Measurements from ENCODE around the gene BICDL2. TPM values are rescaled to one million over a fixed set of nuclear protein-coding genes. Genes with fewer than 3 reads are reported as not detected.

Gene BICDL2
- total and polyA plus RNA-seq, 9 of the 15 experiments (the other 6 are each of a cell fraction or from before 2014, with no cell fraction given) = 0.09 to 0.28 (median 0.09) TPM; not detected in 6

DNA sequence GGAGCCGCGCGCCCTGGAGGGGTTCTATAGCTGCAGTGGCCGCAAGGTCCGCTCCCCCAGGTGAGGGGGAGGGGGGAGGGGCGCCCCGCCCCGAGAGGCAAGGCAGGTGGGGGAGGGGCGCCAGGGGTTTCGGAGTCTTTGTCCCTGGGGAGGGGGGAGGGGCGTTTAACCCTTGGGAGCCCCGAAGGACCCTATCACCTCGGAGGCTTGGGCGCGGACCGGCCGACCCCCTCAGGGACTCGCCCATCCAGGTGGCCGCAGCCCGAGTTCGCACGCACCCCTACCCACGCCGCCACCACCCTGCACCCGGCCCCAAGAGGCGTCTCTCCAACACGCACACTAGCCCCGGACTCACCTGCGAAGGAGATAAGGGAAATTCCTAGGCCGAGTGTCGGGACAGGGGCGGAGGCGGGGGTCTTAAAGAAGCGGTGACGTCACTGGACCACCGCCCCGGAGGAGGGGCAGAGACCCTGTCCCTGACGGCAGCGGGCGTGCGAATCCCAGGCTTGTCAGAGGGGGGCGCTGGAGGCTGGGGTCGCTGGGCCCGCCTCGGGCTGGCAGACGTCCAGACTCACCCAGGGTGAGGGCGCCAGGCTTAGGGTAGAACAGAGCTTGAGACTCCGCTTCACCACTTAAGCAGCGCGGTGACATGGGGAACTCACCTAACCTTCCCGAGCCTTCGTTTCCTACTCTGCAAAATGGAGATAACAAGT, 18.8 kb downstream of the BICDL2 start, which contains the start of gene CLDN6 (continued):
- TF ChIP-seq, protein P1, sequence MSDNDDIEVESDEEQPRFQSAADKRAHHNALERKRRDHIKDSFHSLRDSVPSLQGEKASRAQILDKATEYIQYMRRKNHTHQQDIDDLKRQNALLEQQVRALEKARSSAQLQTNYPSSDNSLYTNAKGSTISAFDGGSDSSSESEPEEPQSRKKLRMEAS (CRISPR knock-in tag; IDR thresholded peaks at IDR 0.05) = no peak
- peak; percentile 62; the same call in 1 of the 2 replicates for TF ChIP-seq MTA3 (IDR thresholded peaks at IDR 0.05; ENCODE audit: borderline replicate concordance)
- TF ChIP-seq, protein P2, sequence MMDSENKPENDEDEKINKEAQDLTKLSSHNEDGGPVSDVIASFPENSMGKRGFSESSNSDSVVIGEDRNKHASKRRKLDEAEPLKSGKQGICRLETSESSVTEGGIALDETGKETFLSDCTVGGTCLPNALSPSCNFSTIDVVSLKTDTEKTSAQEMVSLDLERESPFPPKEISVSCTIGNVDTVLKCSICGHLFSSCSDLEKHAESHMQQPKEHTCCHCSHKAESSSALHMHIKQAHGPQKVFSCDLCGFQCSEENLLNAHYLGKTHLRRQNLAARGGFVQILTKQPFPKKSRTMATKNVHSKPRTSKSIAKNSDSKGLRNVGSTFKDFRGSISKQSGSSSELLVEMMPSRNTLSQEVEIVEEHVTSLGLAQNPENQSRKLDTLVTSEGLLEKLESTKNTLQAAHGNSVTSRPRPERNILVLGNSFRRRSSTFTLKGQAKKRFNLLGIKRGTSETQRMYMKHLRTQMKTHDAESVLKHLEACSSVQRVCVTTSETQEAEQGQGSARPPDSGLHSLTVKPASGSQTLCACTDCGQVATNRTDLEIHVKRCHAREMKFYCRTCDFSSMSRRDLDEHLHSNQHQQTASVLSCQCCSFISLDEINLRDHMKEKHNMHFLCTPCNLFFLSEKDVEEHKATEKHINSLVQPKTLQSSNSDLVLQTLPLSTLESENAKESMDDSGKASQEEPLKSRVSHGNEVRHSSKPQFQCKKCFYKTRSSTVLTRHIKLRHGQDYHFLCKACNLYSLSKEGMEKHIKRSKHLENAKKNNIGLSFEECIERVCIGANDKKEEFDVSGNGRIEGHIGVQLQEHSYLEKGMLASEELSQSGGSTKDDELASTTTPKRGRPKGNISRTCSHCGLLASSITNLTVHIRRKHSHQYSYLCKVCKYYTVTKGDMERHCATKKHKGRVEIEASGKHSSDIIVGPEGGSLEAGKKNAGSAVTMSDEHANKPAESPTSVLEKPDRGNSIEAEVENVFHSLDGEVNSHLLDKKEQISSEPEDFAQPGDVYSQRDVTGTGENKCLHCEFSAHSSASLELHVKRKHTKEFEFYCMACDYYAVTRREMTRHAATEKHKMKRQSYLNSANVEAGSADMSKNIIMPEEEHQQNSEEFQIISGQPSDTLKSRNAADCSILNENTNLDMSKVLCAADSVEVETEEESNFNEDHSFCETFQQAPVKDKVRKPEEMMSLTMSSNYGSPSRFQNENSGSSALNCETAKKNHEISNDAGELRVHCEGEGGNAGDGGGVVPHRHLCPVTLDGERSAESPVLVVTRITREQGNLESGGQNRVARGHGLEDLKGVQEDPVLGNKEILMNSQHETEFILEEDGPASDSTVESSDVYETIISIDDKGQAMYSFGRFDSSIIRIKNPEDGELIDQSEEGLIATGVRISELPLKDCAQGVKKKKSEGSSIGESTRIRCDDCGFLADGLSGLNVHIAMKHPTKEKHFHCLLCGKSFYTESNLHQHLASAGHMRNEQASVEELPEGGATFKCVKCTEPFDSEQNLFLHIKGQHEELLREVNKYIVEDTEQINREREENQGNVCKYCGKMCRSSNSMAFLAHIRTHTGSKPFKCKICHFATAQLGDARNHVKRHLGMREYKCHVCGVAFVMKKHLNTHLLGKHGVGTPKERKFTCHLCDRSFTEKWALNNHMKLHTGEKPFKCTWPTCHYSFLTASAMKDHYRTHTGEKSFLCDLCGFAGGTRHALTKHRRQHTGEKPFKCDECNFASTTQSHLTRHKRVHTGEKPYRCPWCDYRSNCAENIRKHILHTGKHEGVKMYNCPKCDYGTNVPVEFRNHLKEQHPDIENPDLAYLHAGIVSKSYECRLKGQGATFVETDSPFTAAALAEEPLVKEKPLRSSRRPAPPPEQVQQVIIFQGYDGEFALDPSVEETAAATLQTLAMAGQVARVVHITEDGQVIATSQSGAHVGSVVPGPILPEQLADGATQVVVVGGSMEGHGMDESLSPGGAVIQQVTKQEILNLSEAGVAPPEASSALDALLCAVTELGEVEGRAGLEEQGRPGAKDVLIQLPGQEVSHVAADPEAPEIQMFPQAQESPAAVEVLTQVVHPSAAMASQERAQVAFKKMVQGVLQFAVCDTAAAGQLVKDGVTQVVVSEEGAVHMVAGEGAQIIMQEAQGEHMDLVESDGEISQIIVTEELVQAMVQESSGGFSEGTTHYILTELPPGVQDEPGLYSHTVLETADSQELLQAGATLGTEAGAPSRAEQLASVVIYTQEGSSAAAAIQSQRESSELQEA (IDR thresholded peaks at IDR 0.05; ENCODE audit: low read depth) = no peak
- TF ChIP-seq, protein P3, sequence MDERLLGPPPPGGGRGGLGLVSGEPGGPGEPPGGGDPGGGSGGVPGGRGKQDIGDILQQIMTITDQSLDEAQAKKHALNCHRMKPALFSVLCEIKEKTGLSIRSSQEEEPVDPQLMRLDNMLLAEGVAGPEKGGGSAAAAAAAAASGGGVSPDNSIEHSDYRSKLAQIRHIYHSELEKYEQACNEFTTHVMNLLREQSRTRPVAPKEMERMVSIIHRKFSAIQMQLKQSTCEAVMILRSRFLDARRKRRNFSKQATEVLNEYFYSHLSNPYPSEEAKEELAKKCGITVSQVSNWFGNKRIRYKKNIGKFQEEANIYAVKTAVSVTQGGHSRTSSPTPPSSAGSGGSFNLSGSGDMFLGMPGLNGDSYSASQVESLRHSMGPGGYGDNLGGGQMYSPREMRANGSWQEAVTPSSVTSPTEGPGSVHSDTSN (CRISPR knock-in tag; IDR thresholded peaks at IDR 0.05; ENCODE audit: low read depth) = no peak
- TF ChIP-seq, protein P3 (tag; conservative IDR thresholded peaks at IDR 0.05; ENCODE audit: low read depth) = no peak
- TF ChIP-seq, protein P4, sequence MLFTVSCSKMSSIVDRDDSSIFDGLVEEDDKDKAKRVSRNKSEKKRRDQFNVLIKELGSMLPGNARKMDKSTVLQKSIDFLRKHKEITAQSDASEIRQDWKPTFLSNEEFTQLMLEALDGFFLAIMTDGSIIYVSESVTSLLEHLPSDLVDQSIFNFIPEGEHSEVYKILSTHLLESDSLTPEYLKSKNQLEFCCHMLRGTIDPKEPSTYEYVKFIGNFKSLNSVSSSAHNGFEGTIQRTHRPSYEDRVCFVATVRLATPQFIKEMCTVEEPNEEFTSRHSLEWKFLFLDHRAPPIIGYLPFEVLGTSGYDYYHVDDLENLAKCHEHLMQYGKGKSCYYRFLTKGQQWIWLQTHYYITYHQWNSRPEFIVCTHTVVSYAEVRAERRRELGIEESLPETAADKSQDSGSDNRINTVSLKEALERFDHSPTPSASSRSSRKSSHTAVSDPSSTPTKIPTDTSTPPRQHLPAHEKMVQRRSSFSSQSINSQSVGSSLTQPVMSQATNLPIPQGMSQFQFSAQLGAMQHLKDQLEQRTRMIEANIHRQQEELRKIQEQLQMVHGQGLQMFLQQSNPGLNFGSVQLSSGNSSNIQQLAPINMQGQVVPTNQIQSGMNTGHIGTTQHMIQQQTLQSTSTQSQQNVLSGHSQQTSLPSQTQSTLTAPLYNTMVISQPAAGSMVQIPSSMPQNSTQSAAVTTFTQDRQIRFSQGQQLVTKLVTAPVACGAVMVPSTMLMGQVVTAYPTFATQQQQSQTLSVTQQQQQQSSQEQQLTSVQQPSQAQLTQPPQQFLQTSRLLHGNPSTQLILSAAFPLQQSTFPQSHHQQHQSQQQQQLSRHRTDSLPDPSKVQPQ (CRISPR knock-in tag; IDR thresholded peaks at IDR 0.05; ENCODE audit: borderline replicate concordance) = no peak
- no peak for TF ChIP-seq PHF21A (IDR thresholded peaks at IDR 0.05; ENCODE audit: borderline replicate concordance, low read depth)
- peak in 1 of 2 experiments; percentile 64; a peak in 1 of 4 replicates for TF ChIP-seq TEAD1 (CRISPR knock-in tag; IDR thresholded peaks at IDR 0.05)
- 0 out of 2 replicates have a peak, but pooled peaks have one; percentile 6 for TF ChIP-seq NCOR1 (IDR thresholded peaks at IDR 0.05)
- TF ChIP-seq, protein P5, sequence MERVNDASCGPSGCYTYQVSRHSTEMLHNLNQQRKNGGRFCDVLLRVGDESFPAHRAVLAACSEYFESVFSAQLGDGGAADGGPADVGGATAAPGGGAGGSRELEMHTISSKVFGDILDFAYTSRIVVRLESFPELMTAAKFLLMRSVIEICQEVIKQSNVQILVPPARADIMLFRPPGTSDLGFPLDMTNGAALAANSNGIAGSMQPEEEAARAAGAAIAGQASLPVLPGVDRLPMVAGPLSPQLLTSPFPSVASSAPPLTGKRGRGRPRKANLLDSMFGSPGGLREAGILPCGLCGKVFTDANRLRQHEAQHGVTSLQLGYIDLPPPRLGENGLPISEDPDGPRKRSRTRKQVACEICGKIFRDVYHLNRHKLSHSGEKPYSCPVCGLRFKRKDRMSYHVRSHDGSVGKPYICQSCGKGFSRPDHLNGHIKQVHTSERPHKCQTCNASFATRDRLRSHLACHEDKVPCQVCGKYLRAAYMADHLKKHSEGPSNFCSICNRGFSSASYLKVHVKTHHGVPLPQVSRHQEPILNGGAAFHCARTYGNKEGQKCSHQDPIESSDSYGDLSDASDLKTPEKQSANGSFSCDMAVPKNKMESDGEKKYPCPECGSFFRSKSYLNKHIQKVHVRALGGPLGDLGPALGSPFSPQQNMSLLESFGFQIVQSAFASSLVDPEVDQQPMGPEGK (CRISPR knock-in tag; IDR thresholded peaks at IDR 0.05; ENCODE audit: borderline replicate concordance) = no peak

All from K562 (cell line).